ENCODE measurements around the gene NAA80. TPM values are rescaled to one million over a fixed set of nuclear protein-coding genes. Genes with fewer than 3 reads are reported as not detected.

NAA80 gene
- total RNA-seq, result 12.5 TPM
- long read RNA-seq, partial matches to known transcripts, result 0 of 7 reads
- long read RNA-seq, other reads (novel, unspliced or antisense), result 6 of 7 reads

- Histone ChIP-seq H3K4me3 (peak within 1 kb of the TSS; percentile 65), H3K9me3 (no peaks in the 10 kb centered on the region), H3K27ac (peak within 1 kb of the TSS; percentile 87), H3K4me1 (peaks cover 33% of the 10 kb centered on the region), H3K27me3 (no peaks in the 10 kb centered on the region), H3K36me3 (no peaks in the 10 kb centered on the region)
- peak; percentile 89 for ATAC-seq
- intact Hi-C loops (cut with DNase I), result no loop called here
- TF ChIP-seq CTCF (IDR thresholded peaks at IDR 0.05), result peak; percentile 47
- DNase-seq, result peak; percentile 99
Observed at GRCh38 chr3:50298836-50299637, at the start of gene NAA80, which contains the start of gene HYAL3. Gene NAA80 (minus strand): TSS chr3:50299405. CDS start chr3:50297463, 1,942 bp downstream. Gene HYAL3 (minus strand): TSS chr3:50299405. CDS start chr3:50295602, 3,803 bp downstream.

GRCh38 chr3:50347187-50347813, 48.1 kb upstream of the NAA80 start:
- ATAC-seq (peak; percentile 8), DNase-seq (peak; percentile 85)
- Histone ChIP-seq H3K27me3 (no peaks in the 10 kb centered on the region), H3K4me3 (no peak overlapping the region), H3K36me3 (peaks cover 20% of the 10 kb centered on the region), H3K27ac (no peak overlapping the region), H3K9me3 (no peaks in the 10 kb centered on the region), H3K4me1 (peaks cover 35% of the 10 kb centered on the region)
- TF ChIP-seq CTCF (IDR thresholded peaks at IDR 0.05), result peak; percentile 60
- intact Hi-C loops (cut with DNase I), result no loop called here

GRCh38 chr3:50345586-50346234, 46.5 kb upstream of the NAA80 start, which contains the start of gene ZMYND10:
Gene ZMYND10 (minus strand): TSS chr3:50345732. CDS start chr3:50345579, 153 bp downstream.
- intact Hi-C loops (cut with DNase I), result no loop called here
- Histone ChIP-seq H3K9me3 (no peaks in the 10 kb centered on the region), H3K4me1 (peaks cover 36% of the 10 kb centered on the region), H3K27ac (peak within 1 kb of the TSS; percentile 39), H3K4me3 (peak within 1 kb of the TSS; percentile 39), H3K36me3 (peaks cover 20% of the 10 kb centered on the region), H3K27me3 (no peaks in the 10 kb centered on the region)
- DNase-seq, result peak; percentile 88
- peak; percentile 48 for ATAC-seq
- no peak for TF ChIP-seq CTCF (IDR thresholded peaks at IDR 0.05)

- ATAC-seq (no peak), DNase-seq (no peak)
- Histone ChIP-seq H3K27ac (no peak overlapping the region), H3K36me3 (peaks cover 20% of the 10 kb centered on the region), H3K27me3 (no peaks in the 10 kb centered on the region), H3K4me1 (peaks cover 36% of the 10 kb centered on the region), H3K9me3 (no peaks in the 10 kb centered on the region), H3K4me3 (peak overlapping the region; percentile 39)
- no peak for TF ChIP-seq CTCF (IDR thresholded peaks at IDR 0.05)
- intact Hi-C loops (cut with DNase I), result no loop called here
Observed at GRCh38 chr3:50345008-50345407, 45.8 kb upstream of the NAA80 start.

GRCh38 chr3:50342813-50343633, 43.8 kb upstream of the NAA80 start:
- Histone ChIP-seq H3K27ac (no peak overlapping the region), H3K9me3 (no peaks in the 10 kb centered on the region), H3K4me3 (no peak overlapping the region), H3K27me3 (no peaks in the 10 kb centered on the region), H3K36me3 (peaks cover 7% of the 10 kb centered on the region), H3K4me1 (peaks cover 41% of the 10 kb centered on the region)
- ATAC-seq (no peak), DNase-seq (no peak)
- TF ChIP-seq CTCF (IDR thresholded peaks at IDR 0.05), result no peak
- intact Hi-C loops (cut with DNase I), result no loop called here

Measured in upper lobe of right lung (tissue), 1 donor.